ENCODE data around the gene CSNK1G3. TPM values are rescaled to one million over a fixed set of nuclear protein-coding genes. Genes with fewer than 3 reads are reported as not detected.

The CSNK1G3 gene
- total and polyA plus RNA-seq, 2 of the 4 experiments (the other 2 are of a cell fraction), result 16.4 to 26.2 TPM

DNA sequence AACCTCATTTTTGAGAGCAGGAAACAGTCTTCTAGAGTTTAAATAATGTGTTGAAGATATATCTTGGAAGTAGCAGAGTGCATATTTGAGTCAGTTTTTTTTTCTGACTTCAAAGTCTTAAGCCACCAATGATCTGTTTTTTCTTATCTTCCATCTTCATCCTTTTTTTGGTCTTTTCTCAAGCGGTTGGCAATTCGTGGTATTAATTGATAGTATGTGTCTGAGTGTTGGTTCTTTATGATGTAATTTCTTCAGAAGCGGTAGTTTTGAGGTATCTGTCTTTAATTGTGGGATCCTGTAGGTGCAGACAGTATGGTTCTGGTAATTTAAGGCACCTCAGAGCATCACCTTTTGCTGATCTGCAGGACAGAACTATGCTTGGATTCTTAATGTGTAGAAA is 3.9 kb downstream of the CSNK1G3 start:
- H3K27me3 ChIP-seq (ENCODE audit: control insufficient read depth, insufficient read depth, low read length), result no peaks in the 10 kb centered on the region
- ATAC-seq (ENCODE audit: low read depth), result no peak
- no TSS peak for BruUV-seq (replicated peaks)
- no CpG with 5 or more reads among the region's 3 CpGs for WGBS, 2 experiments (ENCODE audit: extremely low coverage in 2 of 2, insufficient read length in 1 of 2)
- H2BK15ac ChIP-seq (ENCODE audit: low read depth, low read length), result no peak overlapping the region
- dilution Hi-C loops (cut with HindIII; ENCODE audit: low sequenced_read_pairs, unreplicated experiment) (no loop called here), in situ Hi-C loops (cut with MboI; ENCODE audit: low sequenced_read_pairs) (no loop called here), intact Hi-C loops (cut with micrococcal nuclease) (no loop called here)
- H4K5ac ChIP-seq (ENCODE audit: low read depth, low read length), result no peak overlapping the region
- H4K8ac ChIP-seq (ENCODE audit: low read depth in 2 of 2, low read length in 2 of 2), result no peak overlapping the region
- no peaks in the 10 kb centered on the region for H3K36me3 ChIP-seq (ENCODE audit: control insufficient read depth, insufficient read depth, low read length)
- H2AK9ac ChIP-seq (replicated peaks; ENCODE audit: low read depth, low read length, poor library complexity), result no peak overlapping the region
- peaks cover 34% of the 10 kb centered on the region for H4K20me1 ChIP-seq (ENCODE audit: insufficient read depth, low read length)
- no peak for DNase-seq
- H3K56ac ChIP-seq (ENCODE audit: extremely low read depth, insufficient read depth, low read length), result no peak overlapping the region
- peaks cover 5% of the 10 kb centered on the region for H3K9me1 ChIP-seq (ENCODE audit: insufficient read depth, low read length)
- no peak overlapping the region for H3K4ac ChIP-seq (ENCODE audit: low read depth, low read length)
- H3K79me1 ChIP-seq (ENCODE audit: low read depth in 1 of 2, low read length in 2 of 2), result peaks cover 5 to 48% of the 10 kb centered on the region in 2 experiments; a peak in 3 of 4 replicates
- TF ChIP-seq CHD1 (IDR thresholded peaks at IDR 0.05; ENCODE audit: low read depth, low read length), result no peak
- no peak for TF ChIP-seq RCOR1 (IDR thresholded peaks at IDR 0.05; ENCODE audit: insufficient replicate concordance, low read length)
- TF ChIP-seq CEBPB (IDR thresholded peaks at IDR 0.05; ENCODE audit: low read depth, low read length), result no peak
- TF ChIP-seq MXI1 (IDR thresholded peaks at IDR 0.05; ENCODE audit: borderline replicate concordance, low read depth, low read length), result no peak
- no peak for TF ChIP-seq FOS (IDR thresholded peaks at IDR 0.05; ENCODE audit: low read depth, low read length)
- no peak for TF ChIP-seq SMC3 (IDR thresholded peaks at IDR 0.05; ENCODE audit: low read depth, low read length)
- TF ChIP-seq NFE2L2 (IDR thresholded peaks at IDR 0.05; ENCODE audit: low read depth, low read length), result no peak
- TF ChIP-seq RAD21 (IDR thresholded peaks at IDR 0.05; ENCODE audit: low read length), result no peak
- TF ChIP-seq, protein P1, sequence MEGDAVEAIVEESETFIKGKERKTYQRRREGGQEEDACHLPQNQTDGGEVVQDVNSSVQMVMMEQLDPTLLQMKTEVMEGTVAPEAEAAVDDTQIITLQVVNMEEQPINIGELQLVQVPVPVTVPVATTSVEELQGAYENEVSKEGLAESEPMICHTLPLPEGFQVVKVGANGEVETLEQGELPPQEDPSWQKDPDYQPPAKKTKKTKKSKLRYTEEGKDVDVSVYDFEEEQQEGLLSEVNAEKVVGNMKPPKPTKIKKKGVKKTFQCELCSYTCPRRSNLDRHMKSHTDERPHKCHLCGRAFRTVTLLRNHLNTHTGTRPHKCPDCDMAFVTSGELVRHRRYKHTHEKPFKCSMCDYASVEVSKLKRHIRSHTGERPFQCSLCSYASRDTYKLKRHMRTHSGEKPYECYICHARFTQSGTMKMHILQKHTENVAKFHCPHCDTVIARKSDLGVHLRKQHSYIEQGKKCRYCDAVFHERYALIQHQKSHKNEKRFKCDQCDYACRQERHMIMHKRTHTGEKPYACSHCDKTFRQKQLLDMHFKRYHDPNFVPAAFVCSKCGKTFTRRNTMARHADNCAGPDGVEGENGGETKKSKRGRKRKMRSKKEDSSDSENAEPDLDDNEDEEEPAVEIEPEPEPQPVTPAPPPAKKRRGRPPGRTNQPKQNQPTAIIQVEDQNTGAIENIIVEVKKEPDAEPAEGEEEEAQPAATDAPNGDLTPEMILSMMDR (conservative IDR thresholded peaks at IDR 0.05; ENCODE audit: low read depth, low read length), result no peak
- no peak overlapping the region for H3K9ac ChIP-seq (ENCODE audit: low read depth, low read length)
- peaks cover 6% of the 10 kb centered on the region for H3K4me1 ChIP-seq (ENCODE audit: control insufficient read depth, insufficient read depth, low read length)
- 0 out of 2 replicates have a peak overlapping the region, but pooled peaks have one; percentile 1 for H3K14ac ChIP-seq (replicated peaks; ENCODE audit: low read depth, low read length)
- H2AFZ ChIP-seq (replicated peaks; ENCODE audit: low read length, poor library complexity), result no peak overlapping the region
- no peak overlapping the region for H4K91ac ChIP-seq (ENCODE audit: insufficient read depth, low read depth, low read length)
- no peaks in the 10 kb centered on the region for H3K9me3 ChIP-seq (ENCODE audit: control insufficient read depth, insufficient read depth, low read length)
- H3K18ac ChIP-seq (ENCODE audit: low read depth, low read length), result no peak overlapping the region
- CTCF ChIA-PET, result no interaction called here
- no peak overlapping the region for H3K23ac ChIP-seq (ENCODE audit: low read depth, low read length)
- H2BK20ac ChIP-seq (ENCODE audit: low read depth, low read length), result no peak overlapping the region
- H3K27ac ChIP-seq (ENCODE audit: insufficient read depth, low read length), result no peak overlapping the region
- H2BK5ac ChIP-seq (ENCODE audit: low read depth, low read length, poor library complexity, severe bottlenecking), result no peak overlapping the region
- POLR2A ChIA-PET (ENCODE audit: unreplicated experiment), result no interaction called here
- no peak overlapping the region for H3K4me3 ChIP-seq (ENCODE audit: insufficient read depth, low read depth, low read length)
- H2AK5ac ChIP-seq (ENCODE audit: low read depth, low read length), result no peak overlapping the region
- H3K4me2 ChIP-seq (ENCODE audit: low read depth, low read length), result no peak overlapping the region
- H2BK120ac ChIP-seq (ENCODE audit: low read depth, low read length), result no peak overlapping the region

Data from IMR-90 (cell line).